Activated CD8-positive, alpha-beta memory T cell treated with anti-CD3 and anti-CD28 coated beads, Interleukin-2, amount 10 ng/mL, durations not matched to agents 7 days and 5 days (primary cell): ENCODE results near the gene GARNL3. TPM values are rescaled to one million over a fixed set of nuclear protein-coding genes. Genes with fewer than 3 reads are reported as not detected.

Source experiments
- ATAC-seq: fragments of 150-1000 bp; cut with Tn5 transposase; one replicate; pipeline ENCODE4 v1.10.0; 2021; ENCODE audit warnings: moderate library complexity
- CTCF ChIA-PET: fragments of 350-600 bp; sonication (Branson Sonifier 250); formaldehyde crosslinking; loops from one replicate; lab custom pipeline; 2021; ENCODE audit warnings: antibody characterized with exemption; lab: Charles Lee
- DNase-seq: peaks from one replicate; pipeline ENCODE4 v3.0.0-alpha.2; 2020
- H3K27ac Mint-ChIP-seq: one replicate; pipeline ENCODE4 v1.8.0; 2021; ENCODE audit warnings: mild to moderate bottlenecking, mixed read lengths
- H3K27me3 Mint-ChIP-seq: one replicate; pipeline ENCODE4 v1.8.0; 2021; ENCODE audit warnings: mixed read lengths
- H3K36me3 Mint-ChIP-seq: one replicate; pipeline ENCODE4 v1.8.0; 2021; ENCODE audit warnings: mild to moderate bottlenecking, mixed read lengths
- H3K4me1 Mint-ChIP-seq: one replicate; pipeline ENCODE4 v1.8.0; 2021; ENCODE audit warnings: mixed read lengths
- H3K4me3 Mint-ChIP-seq: one replicate; pipeline ENCODE4 v1.8.0; 2021; ENCODE audit warnings: mild to moderate bottlenecking, moderate library complexity, mixed read lengths
- H3K9me3 Mint-ChIP-seq: one replicate; pipeline ENCODE4 v1.8.0; 2022; ENCODE audit warnings: low read depth, mixed read lengths
- total RNA-seq, 2 experiments: library from RNA; stranded (reverse); gene quantifications; one replicate each; pipeline ENCODE4 v1.2.3, GENCODE V29; 2021

The GARNL3 gene
- total RNA-seq, 2 experiments from 2014 or later: 4.0 to 4.3 TPM

- H3K27me3 Mint-ChIP-seq: peaks cover 55% of the 10 kb centered on the region
- DNase-seq (no peak), ATAC-seq (no peak)
- no peaks in the 10 kb centered on the region for H3K9me3 Mint-ChIP-seq
- no peaks in the 10 kb centered on the region for H3K36me3 Mint-ChIP-seq
- no peak overlapping the region for H3K4me3 Mint-ChIP-seq
- peaks cover 20% of the 10 kb centered on the region for H3K4me1 Mint-ChIP-seq
- CTCF ChIA-PET: interaction anchor here (1.1 kb wide), 1 partner anchor 13 kb away, joined by 4 read pairs; the partner anchor contains the start of gene SLC2A8
- H3K27ac Mint-ChIP-seq: no peak overlapping the region
Observed at GRCh38 chr9:127384016-127384730, 119.6 kb downstream of the GARNL3 start.

- Mint-ChIP-seq H3K4me3 (no peak overlapping the region), H3K9me3 (no peaks in the 10 kb centered on the region)
- CTCF ChIA-PET: interaction anchor here (1.1 kb wide), 1 partner anchor 12 kb away, joined by 4 read pairs; the partner anchor contains the start of gene SLC2A8
Observed at GRCh38 chr9:127384901-127385300, 120.3 kb downstream of the GARNL3 start.

DNA sequence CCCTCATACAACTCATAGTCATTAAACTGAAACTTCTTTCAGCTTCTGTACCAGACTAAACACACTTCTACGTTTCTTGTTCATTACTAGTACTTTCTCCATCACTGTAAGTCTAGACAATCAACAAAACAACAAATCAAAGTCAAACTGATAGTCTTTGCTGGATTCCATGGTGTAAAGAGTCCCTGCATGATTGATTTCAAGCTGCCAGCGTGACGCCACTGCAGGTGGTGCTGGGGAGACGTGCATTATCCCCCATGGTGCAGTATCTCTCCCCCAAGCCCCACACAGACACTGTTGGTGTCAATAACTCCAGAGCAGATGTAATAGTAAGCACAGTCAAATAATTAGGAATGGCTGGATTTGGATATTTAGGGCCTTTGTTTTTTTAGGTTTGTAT, 121.7 kb downstream of the GARNL3 start:
- CTCF ChIA-PET: interaction anchor here (0.7 kb wide), 1 partner anchor 162 kb away, joined by 3 read pairs; no protein-coding TSS in a partner anchor
- Mint-ChIP-seq H3K27me3 (peaks cover 46% of the 10 kb centered on the region), H3K4me1 (peaks cover 33% of the 10 kb centered on the region), H3K9me3 (no peaks in the 10 kb centered on the region), H3K36me3 (no peaks in the 10 kb centered on the region), H3K4me3 (no peak overlapping the region), H3K27ac (no peak overlapping the region)
- DNase-seq: no peak
- no peak for ATAC-seq

More at GRCh38 chr9:127384901-127385300, 120.3 kb downstream of the GARNL3 start:
- no peaks in the 10 kb centered on the region for H3K36me3 Mint-ChIP-seq
- H3K27me3 Mint-ChIP-seq: peaks cover 49% of the 10 kb centered on the region
- H3K27ac Mint-ChIP-seq: no peak overlapping the region
- DNase-seq (no peak), ATAC-seq (no peak)
- H3K4me1 Mint-ChIP-seq: peaks cover 24% of the 10 kb centered on the region

DNA sequence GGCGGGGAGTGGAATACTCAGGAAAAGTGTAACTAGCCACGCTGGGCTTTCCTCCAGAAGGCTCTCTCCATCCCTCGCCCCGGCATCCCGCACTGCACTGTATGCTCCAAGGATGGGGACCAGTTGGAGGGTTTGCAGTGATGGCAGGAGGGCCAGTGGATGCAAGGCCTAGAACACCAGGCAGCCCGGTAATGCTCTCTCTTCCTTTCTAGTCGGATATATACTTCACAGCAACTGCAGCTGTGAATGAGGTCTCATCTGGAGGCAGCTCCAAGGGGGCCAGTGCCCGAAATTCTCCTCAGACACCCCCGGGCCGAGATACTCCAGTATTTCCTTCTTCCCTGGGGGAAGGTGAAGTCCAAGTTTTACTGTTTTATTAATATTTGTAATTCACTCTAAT, 122.4 kb downstream of the GARNL3 start:
- H3K4me3 Mint-ChIP-seq: no peak overlapping the region
- H3K4me1 Mint-ChIP-seq: peaks cover 33% of the 10 kb centered on the region
- CTCF ChIA-PET: interaction anchor here (0.7 kb wide), 1 partner anchor 157 kb away, joined by 4 read pairs; no protein-coding TSS in a partner anchor
- DNase-seq (no peak), ATAC-seq (no peak)
- no peak overlapping the region for H3K27ac Mint-ChIP-seq
- H3K36me3 Mint-ChIP-seq: no peaks in the 10 kb centered on the region
- H3K27me3 Mint-ChIP-seq: peaks cover 46% of the 10 kb centered on the region
- H3K9me3 Mint-ChIP-seq: no peaks in the 10 kb centered on the region

GRCh38 chr9:127388037-127388855, 123.7 kb downstream of the GARNL3 start:
- H3K9me3 Mint-ChIP-seq: no peaks in the 10 kb centered on the region
- H3K4me3 Mint-ChIP-seq: peak overlapping the region; percentile 16
- peaks cover 48% of the 10 kb centered on the region for H3K27me3 Mint-ChIP-seq
- CTCF ChIA-PET: interaction anchor here (0.7 to 1.6 kb wide), 9 partner anchors 9 to 169 kb away, joined by 3 to 14 read pairs (median 3); partner anchors contain the start of gene SLC2A8
- ATAC-seq (peak; percentile 93), DNase-seq (peak; percentile 96)
- H3K36me3 Mint-ChIP-seq: no peaks in the 10 kb centered on the region
- H3K27ac Mint-ChIP-seq: peak overlapping the region; percentile 83
- H3K4me1 Mint-ChIP-seq: peaks cover 33% of the 10 kb centered on the region

GRCh38 chr9:127388856-127389238, 124.3 kb downstream of the GARNL3 start:
- Mint-ChIP-seq H3K27me3 (peaks cover 48% of the 10 kb centered on the region), H3K36me3 (no peaks in the 10 kb centered on the region), H3K4me3 (no peak overlapping the region), H3K9me3 (no peaks in the 10 kb centered on the region), H3K4me1 (peaks cover 33% of the 10 kb centered on the region), H3K27ac (peak overlapping the region; percentile 83)
- CTCF ChIA-PET: interaction anchor here (0.7 to 1.6 kb wide), 6 partner anchors 8 to 170 kb away, joined by 3 to 14 read pairs (median 3); partner anchors contain the start of gene SLC2A8
- ATAC-seq (no peak), DNase-seq (no peak)

- Mint-ChIP-seq H3K4me1 (peaks cover 33% of the 10 kb centered on the region), H3K27me3 (peaks cover 42% of the 10 kb centered on the region), H3K4me3 (no peak overlapping the region), H3K36me3 (no peaks in the 10 kb centered on the region), H3K27ac (no peak overlapping the region), H3K9me3 (no peaks in the 10 kb centered on the region)
- ATAC-seq (no peak), DNase-seq (no peak)
- CTCF ChIA-PET: interaction anchor here (1.6 kb wide), 1 partner anchor 166 kb away, joined by 4 read pairs; no protein-coding TSS in a partner anchor
Observed at GRCh38 chr9:127389381-127390247, 125.0 kb downstream of the GARNL3 start.

DNA sequence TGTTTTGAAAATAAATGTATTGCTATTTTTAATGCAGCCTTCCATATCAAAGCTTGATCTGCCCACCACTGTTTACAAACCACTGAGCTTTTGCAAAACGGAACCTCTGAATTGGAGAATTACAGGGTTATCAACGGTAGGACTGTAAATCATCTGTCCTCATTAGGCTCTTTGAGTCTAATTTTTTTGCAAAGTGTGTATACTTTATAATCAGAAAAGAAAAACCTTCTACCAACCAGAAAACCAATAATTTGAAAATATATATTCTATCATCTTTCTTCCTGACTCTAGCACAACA, 125.6 kb downstream of the GARNL3 start:
- H3K9me3 Mint-ChIP-seq: no peaks in the 10 kb centered on the region
- H3K27me3 Mint-ChIP-seq: peaks cover 38% of the 10 kb centered on the region
- no peak overlapping the region for H3K4me3 Mint-ChIP-seq
- peaks cover 33% of the 10 kb centered on the region for H3K4me1 Mint-ChIP-seq
- ATAC-seq: no peak
- no peak overlapping the region for H3K27ac Mint-ChIP-seq
- H3K36me3 Mint-ChIP-seq: no peaks in the 10 kb centered on the region
- DNase-seq: no peak
- CTCF ChIA-PET: no interaction called here

- no peak for DNase-seq
- Mint-ChIP-seq H3K27me3 (peaks cover 38% of the 10 kb centered on the region), H3K36me3 (no peaks in the 10 kb centered on the region), H3K4me1 (peaks cover 35% of the 10 kb centered on the region), H3K27ac (no peak overlapping the region), H3K4me3 (no peak overlapping the region), H3K9me3 (no peaks in the 10 kb centered on the region)
- CTCF ChIA-PET: no interaction called here
- no peak for ATAC-seq
Observed at GRCh38 chr9:127390563-127390962, 126.0 kb downstream of the GARNL3 start.

DNA sequence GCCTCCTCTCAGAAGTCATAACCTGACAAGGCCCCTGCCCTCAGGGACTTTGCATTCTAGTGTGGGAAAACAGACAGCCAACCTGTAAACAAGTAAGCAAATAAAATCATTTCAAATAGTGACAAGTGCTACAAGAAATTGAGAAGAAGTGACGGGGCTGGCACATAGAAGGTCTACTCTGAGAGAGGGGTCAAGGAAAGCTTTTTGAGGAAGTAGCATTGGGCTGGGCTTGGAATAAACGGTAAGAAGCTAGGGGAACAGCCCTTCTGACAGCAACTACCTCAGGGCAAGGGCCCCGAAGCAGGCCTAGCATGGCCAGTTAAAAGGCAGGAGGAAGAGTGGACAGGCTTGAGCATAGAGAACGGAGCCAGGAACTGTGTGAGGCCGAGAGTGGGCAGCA, 127.6 kb downstream of the GARNL3 start:
- Mint-ChIP-seq H3K4me3 (no peak overlapping the region), H3K4me1 (peaks cover 43% of the 10 kb centered on the region), H3K27me3 (peaks cover 35% of the 10 kb centered on the region), H3K36me3 (no peaks in the 10 kb centered on the region), H3K27ac (no peak overlapping the region), H3K9me3 (no peaks in the 10 kb centered on the region)
- ATAC-seq (no peak), DNase-seq (no peak)
- CTCF ChIA-PET: no interaction called here

- Mint-ChIP-seq H3K27ac (no peak overlapping the region), H3K9me3 (no peaks in the 10 kb centered on the region), H3K4me1 (peaks cover 41% of the 10 kb centered on the region), H3K36me3 (no peaks in the 10 kb centered on the region), H3K4me3 (no peak overlapping the region), H3K27me3 (peaks cover 35% of the 10 kb centered on the region)
- no peak for ATAC-seq
- CTCF ChIA-PET: no interaction called here
- no peak for DNase-seq
Observed at GRCh38 chr9:127392976-127393375, 128.4 kb downstream of the GARNL3 start.

GRCh38 chr9:127393645-127394044, 129.1 kb downstream of the GARNL3 start:
- DNase-seq (no peak), ATAC-seq (no peak)
- Mint-ChIP-seq H3K27me3 (peaks cover 35% of the 10 kb centered on the region), H3K4me1 (peaks cover 37% of the 10 kb centered on the region), H3K9me3 (no peaks in the 10 kb centered on the region), H3K36me3 (no peaks in the 10 kb centered on the region), H3K27ac (no peak overlapping the region), H3K4me3 (no peak overlapping the region)
- CTCF ChIA-PET: interaction anchor here (0.6 to 0.7 kb wide), 2 partner anchors 49 to 55 kb away, joined by 3 to 4 read pairs; no protein-coding TSS in a partner anchor
